MM.1S (cell line): ENCODE measurements around the gene RGMA.

Experiments used
- EZH2 ChIP-seq: fragments of 300-600 bp; sonication (generic); optimal IDR thresholded peaks from 2 replicates; pipeline ENCODE3; 2017; ENCODE audit warnings: low read depth, mild to moderate bottlenecking, antibody characterized with exemption, low read length, mixed read lengths
- TF ChIP-seq, protein P1 (sequence below): fragments of 300-600 bp; sonication (generic); IDR thresholded peaks from 2 replicates; pipeline ENCODE4 v1.5.1; 2016; ENCODE audit warnings: antibody characterized with exemption, low read length, mixed read lengths

GRCh38 chr15:93007994-93008393 is 81.0 kb downstream of the RGMA start:
- TF ChIP-seq EZH2 = no peak
- TF ChIP-seq, protein P1, sequence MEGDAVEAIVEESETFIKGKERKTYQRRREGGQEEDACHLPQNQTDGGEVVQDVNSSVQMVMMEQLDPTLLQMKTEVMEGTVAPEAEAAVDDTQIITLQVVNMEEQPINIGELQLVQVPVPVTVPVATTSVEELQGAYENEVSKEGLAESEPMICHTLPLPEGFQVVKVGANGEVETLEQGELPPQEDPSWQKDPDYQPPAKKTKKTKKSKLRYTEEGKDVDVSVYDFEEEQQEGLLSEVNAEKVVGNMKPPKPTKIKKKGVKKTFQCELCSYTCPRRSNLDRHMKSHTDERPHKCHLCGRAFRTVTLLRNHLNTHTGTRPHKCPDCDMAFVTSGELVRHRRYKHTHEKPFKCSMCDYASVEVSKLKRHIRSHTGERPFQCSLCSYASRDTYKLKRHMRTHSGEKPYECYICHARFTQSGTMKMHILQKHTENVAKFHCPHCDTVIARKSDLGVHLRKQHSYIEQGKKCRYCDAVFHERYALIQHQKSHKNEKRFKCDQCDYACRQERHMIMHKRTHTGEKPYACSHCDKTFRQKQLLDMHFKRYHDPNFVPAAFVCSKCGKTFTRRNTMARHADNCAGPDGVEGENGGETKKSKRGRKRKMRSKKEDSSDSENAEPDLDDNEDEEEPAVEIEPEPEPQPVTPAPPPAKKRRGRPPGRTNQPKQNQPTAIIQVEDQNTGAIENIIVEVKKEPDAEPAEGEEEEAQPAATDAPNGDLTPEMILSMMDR = no peak
